K562 (cell line): ENCODE results near the gene ANKS1A. TPM values are rescaled to one million over a fixed set of nuclear protein-coding genes. Genes with fewer than 3 reads are reported as not detected.

Experiments used
- ATAC-seq: fragments of 200-7000 bp; cut with Tn5 transposase; 3 replicates; pipeline ENCODE4 v1.9.1; 2020; ENCODE audit warnings: moderate library complexity
- BruUV-seq: library from RNA; stranded (reverse); fragments of 400-500 nt; replicated peaks from 2 replicates; lab custom pipeline; 2021; lab: Mats Ljungman, UMichigan
- CTCF ChIA-PET: fragments of 300-600 bp; formaldehyde crosslinking; extraction: SDS; loops from one replicate; lab custom pipeline; 2021; ENCODE audit warnings: low intra/inter-chr PET ratio; lab: Yijun Ruan, JAX
- POLR2A ChIA-PET: fragments of 300-600, 350-650 bp; sonication (Branson Sonifier 250); formaldehyde crosslinking; extraction: SDS; loops from one replicate; lab custom pipeline; 2021; ENCODE audit warnings: antibody characterized with exemption, inconsistent platforms; lab: Yijun Ruan, JAX
- DNase-seq, 4 experiments: peaks; one replicate each; pipeline versions ENCODE4 v3.0.0 to v3.0.0-alpha.2; 2011 to 2018; ENCODE audit warnings: low spot score in 3 of 4, mixed read lengths in 3 of 4; ENCODE audit errors: extremely low read depth in 1 of 4
- FAIRE-seq: peaks from 2 replicates; lab custom pipeline; 2011; peaks lifted over from hg19 to GRCh38; lab: Jason Lieb, UNC
- H2AFZ ChIP-seq: 2 replicates; pipeline ENCODE4 v1.6.0; 2011; ENCODE audit warnings: low read depth, low read length, control low read depth, inconsistent platforms
- H3K27ac ChIP-seq: fragments of 200-600 bp; 3 replicates; pipeline ENCODE4 v1.8.0; 2011; ENCODE audit warnings: low read depth, mild to moderate bottlenecking, control low read depth, inconsistent platforms, low read length, moderate library complexity, mixed read lengths; ENCODE audit errors: extremely low read depth
- H3K27me3 ChIP-seq, 2 experiments: fragments of 300-600 bp in 1 of 2; 2 replicates in 1 of 2; 3 replicates in 1 of 2; pipeline versions ENCODE4 v1.6.0 to v1.8.0; 2011; ENCODE audit warnings: inconsistent platforms in 2 of 2, low read length in 2 of 2, mild to moderate bottlenecking in 1 of 2, mixed read lengths in 1 of 2, moderate library complexity in 1 of 2; ENCODE audit not compliant: control insufficient read depth in 2 of 2, insufficient read depth in 2 of 2
- H3K36me3 ChIP-seq: fragments of 300-600 bp; 3 replicates; pipeline ENCODE4 v1.8.0; 2011; ENCODE audit warnings: mild to moderate bottlenecking, low read length, inconsistent platforms; ENCODE audit not compliant: control insufficient read depth, insufficient read depth
- H3K4me1 ChIP-seq, 2 experiments: fragments of 200-600 bp in 1 of 2; replicated peaks in 1 of 2; 2 replicates in 1 of 2; 3 replicates in 1 of 2; pipeline versions ENCODE4 v1.5.1 to v1.8.0; 2011; ENCODE audit warnings: inconsistent platforms in 2 of 2, low read length in 2 of 2, mild to moderate bottlenecking in 1 of 2, mixed read lengths in 1 of 2, moderate library complexity in 1 of 2; ENCODE audit not compliant: control insufficient read depth in 2 of 2, insufficient read depth in 2 of 2
- H3K4me2 ChIP-seq: 2 replicates; pipeline ENCODE4 v1.6.1; 2011; ENCODE audit warnings: low read length, control low read depth, inconsistent platforms, mixed read lengths; ENCODE audit not compliant: insufficient read depth
- H3K4me3 ChIP-seq: fragments of 200-600 bp; sonication (generic), shearing (Covaris generic); 2 replicates; pipeline ENCODE4 v1.5.1; 2016; ENCODE audit warnings: control low read depth, inconsistent platforms
- H3K79me2 ChIP-seq: fragments of 200-600 bp; 3 replicates; pipeline ENCODE4 v1.8.0; 2011; ENCODE audit warnings: low read length, inconsistent platforms; ENCODE audit not compliant: control insufficient read depth, insufficient read depth
- H3K9ac ChIP-seq, 2 experiments: 2 replicates each; pipeline versions ENCODE4 v1.6.0 to v1.6.1; 2011; ENCODE audit warnings: low read depth in 2 of 2, low read length in 2 of 2, control low read depth in 1 of 2, inconsistent platforms in 1 of 2, mild to moderate bottlenecking in 1 of 2, mixed read lengths in 1 of 2; ENCODE audit not compliant: insufficient read depth in 1 of 2
- H3K9me1 ChIP-seq: one replicate; pipeline ENCODE4 v1.6.0; 2011; ENCODE audit warnings: inconsistent platforms, mild to moderate bottlenecking, low read length, moderate library complexity; ENCODE audit not compliant: control insufficient read depth, insufficient read depth
- H3K9me3 ChIP-seq: replicated peaks from 2 replicates; pipeline ENCODE4 v1.5.1; 2011; ENCODE audit warnings: low read depth, low read length, inconsistent platforms; ENCODE audit not compliant: control insufficient read depth, insufficient read depth
- H4K20me1 ChIP-seq: replicated peaks from 2 replicates; pipeline ENCODE4 v1.6.1; 2011; ENCODE audit warnings: low read length, inconsistent platforms, mixed read lengths; ENCODE audit not compliant: control insufficient read depth, insufficient read depth
- E2F3 ChIP-seq: fragments of 250-450 bp; sonication (Bioruptor Pico); IDR thresholded peaks from 2 replicates; pipeline ENCODE4 v1.4.0; 2020; ENCODE audit warnings: mild to moderate bottlenecking
- EHMT2 ChIP-seq: fragments of 450-650 bp; IDR thresholded peaks from 2 replicates; pipeline ENCODE4 v1.6.1; 2018; ENCODE audit warnings: antibody characterized with exemption
- FOSL1 ChIP-seq: fragments of 200-800 bp; sonication (Bioruptor generic); conservative IDR thresholded peaks from 2 replicates; pipeline ENCODE4 v1.6.1; 2016; ENCODE audit warnings: missing genetic modification characterization, missing compliant biosample characterization
- JUND ChIP-seq, 2 experiments: IDR thresholded peaks; 2 replicates in 1 of 2; 3 replicates in 1 of 2; pipeline ENCODE4 v1.6.1; 2011; ENCODE audit warnings: borderline replicate concordance in 2 of 2, low read depth in 2 of 2, low read length in 2 of 2, improper control_type of control experiment in 1 of 2, missing biosample characterization in 1 of 2, missing genetic modification characterization in 1 of 2, missing genetic modification reagents in 1 of 2
- WGBS: fragments of 100-300 bp; shearing (Covaris generic); methylation state at CpG from one replicate; pipeline ENCODE4 v1.1.6; 2016; ENCODE audit warnings: low coverage, mixed read lengths; ENCODE audit not compliant: insufficient coverage; ENCODE audit errors: missing lambda C conversion rate; 5-methylcytosine and 5-hydroxymethylcytosine counted together
- in situ Hi-C: fragments of 300-500 bp; cut with MboI; formaldehyde crosslinking; loops from 4 replicates; pipeline ENCODE4 v1.15.0; 2018; ENCODE audit warnings: inconsistent platforms, mixed read lengths
- intact Hi-C: fragments of 100-400 bp; cut with micrococcal nuclease; formaldehyde crosslinking; loops from 2 replicates; pipeline ENCODE4 v1.14.2; 2022
- polyA plus RNA-seq, 8 experiments: library from polyadenylated mRNA; depleted of rRNA in 4 of 8; stranded (reverse) in 5 of 8; unstranded in 3 of 8; fragments of >200 nt; fragmentation: Nextera tagmentation in 2 of 8; fragmentation: Illumina TruSeq in 1 of 8; extraction: Ambion mirVana in 2 of 8; extraction: Trizol in 1 of 8; gene quantifications; 2 replicates each; pipeline versions ENCODE4 v1.2.1 to v1.2.3, GENCODE V29; 2011 to 2014; ENCODE audit warnings: inconsistent platforms in 1 of 8, missing spikeins in 1 of 8
- total RNA-seq, 7 experiments: library from RNA; depleted of rRNA in 6 of 7; stranded (reverse); fragments of >200 nt in 6 of 7; fragmentation: Illumina TruSeq in 2 of 7; extraction: Trizol in 2 of 7; gene quantifications; 2 replicates each; pipeline versions ENCODE4 v1.2.1 to v1.2.3, GENCODE V29; 2011 to 2021; ENCODE audit warnings: low replicate concordance in 1 of 7
- TF ChIP-seq, protein P1 (sequence below): sonication (generic); formaldehyde crosslinking; IDR thresholded peaks from 2 replicates; pipeline ENCODE4 v1.9.0; 2022; ENCODE audit warnings: mild to moderate bottlenecking, missing genetic modification reagents

Gene ANKS1A
- total and polyA plus RNA-seq, 9 of the 15 experiments (the other 6 are each of a cell fraction or from before 2014, with no cell fraction given) = 1.1 to 13.8 (median 5.3) TPM

DNA sequence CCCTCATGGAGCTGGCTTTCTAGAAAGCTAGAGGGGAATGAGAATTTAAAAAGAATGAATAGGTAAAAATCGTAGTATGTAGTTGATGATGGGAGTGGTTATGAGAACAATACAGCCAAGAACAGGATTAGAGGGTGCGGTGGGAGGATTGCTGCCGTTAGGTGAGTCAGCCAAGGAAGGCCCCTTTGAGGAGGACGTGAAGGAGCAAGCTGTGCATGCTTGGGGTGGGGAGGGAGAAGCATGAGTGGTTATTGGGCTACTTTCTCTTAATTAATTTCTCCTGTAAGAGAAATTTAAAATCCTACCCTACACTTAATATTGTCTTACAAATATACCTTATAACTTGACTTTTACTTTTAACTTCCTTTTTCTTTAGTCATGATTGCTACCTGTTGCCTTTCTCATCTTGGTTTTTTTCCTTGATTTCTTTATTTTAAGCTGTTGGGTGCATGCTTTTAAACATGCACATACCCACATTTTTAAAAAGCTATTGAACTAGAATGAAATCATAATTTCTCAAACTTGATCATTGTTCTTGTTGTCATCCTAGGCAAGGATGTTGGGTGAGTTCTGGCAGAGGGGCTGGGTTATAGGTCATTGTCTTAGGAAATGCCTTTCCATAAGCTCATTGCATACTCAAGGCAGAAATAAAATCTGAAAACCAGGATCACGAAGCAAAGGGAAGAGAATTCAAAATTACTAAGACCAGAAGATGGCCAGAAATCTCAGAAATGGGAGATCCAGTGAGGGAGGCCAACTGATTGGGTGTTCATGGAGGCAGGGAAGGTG, 137.6 kb downstream of the ANKS1A start:
- intact Hi-C loops (no loop called here), in situ Hi-C loops (no loop called here)
- 12% methylated on average over 5 of the region's 5 CpGs for WGBS
- FAIRE-seq = peak; percentile 11
- Histone ChIP-seq H4K20me1 (no peaks in the 10 kb centered on the region), H3K27ac (no peak overlapping the region), H3K4me3 (no peak overlapping the region), H3K36me3 (no peaks in the 10 kb centered on the region), H2AFZ (no peak overlapping the region), H3K79me2 (no peaks in the 10 kb centered on the region), H3K27me3 (no peaks in the 10 kb centered on the region), H3K4me1 (peaks cover 7 to 11% of the 10 kb centered on the region in 2 experiments; a peak in 3 of 5 replicates), H3K9me3 (no peaks in the 10 kb centered on the region), H3K9me1 (no peaks in the 10 kb centered on the region), H3K4me2 (no peak overlapping the region), H3K9ac (no peak overlapping the region)
- ChIA-PET CTCF (no interaction called here), POLR2A (interaction anchor here (0.9 kb wide), 2 partner anchors 14 to 418 kb away, joined by 3 read pairs; no protein-coding TSS in a partner anchor)
- DNase-seq = peak in 2 of 4 experiments; percentile 36 to 43
- TF ChIP-seq, protein P1, sequence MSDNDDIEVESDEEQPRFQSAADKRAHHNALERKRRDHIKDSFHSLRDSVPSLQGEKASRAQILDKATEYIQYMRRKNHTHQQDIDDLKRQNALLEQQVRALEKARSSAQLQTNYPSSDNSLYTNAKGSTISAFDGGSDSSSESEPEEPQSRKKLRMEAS = no peak
- TF ChIP-seq EHMT2 (0 out of 2 replicates have a peak, but pooled peaks have one; percentile 16), E2F3 (CRISPR knock-in tag) (no peak), FOSL1 (peak; percentile 51; the same call in 1 of the 2 replicates), JUND (IDR thresholded peaks at IDR 0.05; ENCODE audit: borderline replicate concordance, low read depth, low read length) (0 out of 2 replicates have a peak, but pooled peaks have one; percentile 24), JUND (tag; IDR thresholded peaks at IDR 0.05; ENCODE audit: borderline replicate concordance, low read depth, low read length) (no peak)
- peak; percentile 50; the same call in 2 of the 3 replicates for ATAC-seq
- no TSS peak for BruUV-seq
